ENCODE results near the gene PDK4.
"Not testable (repeated sequence)": the region's sequence is repeated elsewhere in the genome, so short reads cannot be mapped to it uniquely, and the experiment has no call there.

The PDK4 gene

GRCh38 chr7:95558864-95559263 is 37.5 kb downstream of the PDK4 start:
- no peak for DNase-seq

GRCh38 chr7:95556777-95557176 is 39.5 kb downstream of the PDK4 start:
- DNase-seq: no peak

- DNase-seq: no peak
Observed at GRCh38 chr7:95553939-95554338, 42.4 kb downstream of the PDK4 start.

GRCh38 chr7:95552010-95552926 is 44.0 kb downstream of the PDK4 start:
- not testable (repeated sequence) for DNase-seq

GRCh38 chr7:95550546-95550945 is 45.8 kb downstream of the PDK4 start:
- DNase-seq: no peak

- DNase-seq: no peak
Observed at GRCh38 chr7:95549818-95550529, 46.3 kb downstream of the PDK4 start.

GRCh38 chr7:95547361-95548348 is 48.7 kb downstream of the PDK4 start:
- no peak for DNase-seq

GRCh38 chr7:95546647-95547046 is 49.7 kb downstream of the PDK4 start:
- DNase-seq: no peak

GRCh38 chr7:95545673-95546072 is 50.6 kb downstream of the PDK4 start:
- no peak for DNase-seq

GRCh38 chr7:95545007-95545615 is 51.2 kb downstream of the PDK4 start:
- DNase-seq: no peak

- DNase-seq: no peak
Observed at GRCh38 chr7:95544171-95544570, 52.1 kb downstream of the PDK4 start.

GRCh38 chr7:95543312-95543711 is 53.0 kb downstream of the PDK4 start:
- DNase-seq: no peak

- DNase-seq: no peak
Observed at GRCh38 chr7:95540366-95540765, 56.0 kb downstream of the PDK4 start.

GRCh38 chr7:95539426-95539825 is 56.9 kb downstream of the PDK4 start:
- no peak for DNase-seq

GRCh38 chr7:95537468-95537867 is 58.8 kb downstream of the PDK4 start:
- DNase-seq: no peak

GRCh38 chr7:95536656-95537311 is 59.5 kb downstream of the PDK4 start:
- DNase-seq: no peak

GRCh38 chr7:95535662-95536061 is 60.7 kb downstream of the PDK4 start:
- no peak for DNase-seq

GRCh38 chr7:95534796-95535195 is 61.5 kb downstream of the PDK4 start:
- DNase-seq: no peak

Measured in CD4-positive, alpha-beta T cell treated with Interleukin-10 for 1 hour (primary cell).